A549 (cell line): Measurements from ENCODE around the gene TNS3. TPM values are rescaled to one million over a fixed set of nuclear protein-coding genes. Genes with fewer than 3 reads are reported as not detected.
A peak's percentile ranks its signal among the peaks of the same experiment; 100 is the strongest.

ENCODE experiments used
- ATAC-seq, 2 experiments: fragments of 200-7000 bp in 1 of 2; fragments of >200 bp in 1 of 2; cut with Nextera tagmentation in 1 of 2; cut with Tn5 transposase in 1 of 2; 3 replicates each; pipeline versions ENCODE4 v1.8.0 to v1.9.1; 2018 to 2020; ENCODE audit warnings: mild to moderate bottlenecking in 1 of 2, moderate library complexity in 1 of 2
- CTCF ChIA-PET: fragments of 300-600 bp; sonication (Branson Sonifier 250); formaldehyde crosslinking; extraction: SDS; loops from one replicate; lab custom pipeline; 2021; ENCODE audit warnings: antibody characterized with exemption, inconsistent platforms; lab: Yijun Ruan, JAX
- POLR2A ChIA-PET: fragments of 350-600 bp; formaldehyde crosslinking; extraction: SDS; loops from one replicate; lab custom pipeline; 2021; ENCODE audit warnings: antibody characterized with exemption, inconsistent platforms; lab: Yijun Ruan, JAX
- DNase-seq, 2 experiments: peaks; one replicate each; pipeline versions ENCODE4 v3.0.0 to v3.0.0-alpha.2; 2011 to 2016; ENCODE audit warnings: low read depth in 1 of 2, low spot score in 1 of 2
- FAIRE-seq: peaks from 2 replicates; lab custom pipeline; 2011; peaks lifted over from hg19 to GRCh38; lab: Jason Lieb, UNC
- H3K27ac ChIP-seq, 2 experiments: fragments of >200 bp; sonication (Bioruptor Twin); formaldehyde crosslinking; 3 replicates each; pipeline ENCODE4 v1.5.1; 2016 to 2017
- H3K4me1 ChIP-seq: fragments of >200 bp; sonication (Bioruptor Twin); formaldehyde crosslinking; 3 replicates; pipeline ENCODE4 v1.6.1; 2016
- H3K4me2 ChIP-seq: fragments of >200 bp; sonication (Bioruptor Twin); formaldehyde crosslinking; 3 replicates; pipeline ENCODE4 v1.6.1; 2016
- H3K4me3 ChIP-seq: fragments of >200 bp; sonication (Bioruptor Twin); formaldehyde crosslinking; 3 replicates; pipeline ENCODE4 v1.5.1; 2016
- H3K9me3 ChIP-seq: fragments of >200 bp; sonication (Bioruptor Twin); formaldehyde crosslinking; 3 replicates; pipeline ENCODE4 v1.6.1; 2016
- BCL3 ChIP-seq: fragments of >200 bp; sonication (Bioruptor Twin); formaldehyde crosslinking; IDR thresholded peaks from 3 replicates; pipeline ENCODE4 v1.6.1; 2016
- BHLHE40 ChIP-seq: IDR thresholded peaks from 2 replicates; pipeline ENCODE4 v1.6.1; 2012; ENCODE audit warnings: low read depth, low read length, inconsistent platforms
- CBX8 ChIP-seq: fragments of 200-600 bp; sonication (generic); IDR thresholded peaks from 2 replicates; pipeline ENCODE4 v1.6.1; 2016
- CHD2 ChIP-seq: fragments of 150-350 bp; IDR thresholded peaks from 2 replicates; pipeline ENCODE4 v1.6.1; 2014; ENCODE audit warnings: low read length; ENCODE audit not compliant: partially characterized antibody
- EHF ChIP-seq: fragments of 250-450 bp; sonication (Bioruptor Pico); IDR thresholded peaks from 2 replicates; pipeline ENCODE4 v1.5.0; 2020; ENCODE audit warnings: mild to moderate bottlenecking
- EHMT2 ChIP-seq: fragments of 200-600 bp; sonication (generic); IDR thresholded peaks from 2 replicates; pipeline ENCODE4 v1.6.1; 2016; ENCODE audit warnings: antibody characterized with exemption, low read depth, mild to moderate bottlenecking, moderate library complexity
- FOXS1 ChIP-seq: fragments of 250-450 bp; sonication (Bioruptor Pico); IDR thresholded peaks from 2 replicates; pipeline ENCODE4 v1.5.0; 2020; ENCODE audit warnings: mild to moderate bottlenecking, moderate library complexity
- HES2 ChIP-seq: fragments of >200 bp; sonication (Bioruptor Twin); formaldehyde crosslinking; IDR thresholded peaks from 2 replicates; pipeline ENCODE4 v1.6.1; 2016
- HMGXB4 ChIP-seq: fragments of 250-450 bp; sonication (Bioruptor Pico); IDR thresholded peaks from 2 replicates; pipeline ENCODE4 v1.5.0; 2021; ENCODE audit warnings: mild to moderate bottlenecking, moderate library complexity, borderline replicate concordance
- HOXB13 ChIP-seq: fragments of 250-450 bp; sonication (Bioruptor Pico); IDR thresholded peaks from 2 replicates; pipeline ENCODE4 v1.5.0; 2020; ENCODE audit warnings: low read depth, mild to moderate bottlenecking, moderate library complexity
- KDM5A ChIP-seq: fragments of 200-600 bp; sonication (generic); IDR thresholded peaks from 2 replicates; pipeline ENCODE4 v1.6.1; 2016; ENCODE audit warnings: antibody characterized with exemption, mild to moderate bottlenecking
- NR3C1 ChIP-seq: fragments of >200 bp; sonication (Bioruptor Twin); formaldehyde crosslinking; IDR thresholded peaks from 3 replicates; pipeline ENCODE4 v1.6.1; 2017
- PBX3 ChIP-seq: IDR thresholded peaks from 2 replicates; pipeline ENCODE4 v1.6.1; 2012
- PHF8 ChIP-seq: fragments of 200-600 bp; sonication (generic); IDR thresholded peaks from 2 replicates; pipeline ENCODE4 v1.6.1; 2016; ENCODE audit warnings: low read depth, mild to moderate bottlenecking, antibody characterized with exemption, moderate library complexity, borderline replicate concordance
- POLR2A ChIP-seq: IDR thresholded peaks from 2 replicates; pipeline ENCODE4 v1.6.1; 2012; ENCODE audit warnings: mild to moderate bottlenecking, low read length
- POLR2AphosphoS2 ChIP-seq: conservative IDR thresholded peaks from 2 replicates; pipeline ENCODE4 v1.6.1; 2012; ENCODE audit warnings: low read length, improper control_type of control experiment, inconsistent platforms
- RARB ChIP-seq: fragments of 250-450 bp; sonication (Bioruptor Pico); IDR thresholded peaks from 2 replicates; pipeline ENCODE4 v1.8.0; 2021; ENCODE audit warnings: mild to moderate bottlenecking, moderate library complexity
- TFCP2L1 ChIP-seq: fragments of 250-450 bp; sonication (Bioruptor Pico); IDR thresholded peaks from 2 replicates; pipeline ENCODE4 v1.5.0; 2021; ENCODE audit warnings: mild to moderate bottlenecking
- WGBS: methylation state at CpG from one replicate; pipeline ENCODE4 v1.1.6; 2017; ENCODE audit errors: missing lambda C conversion rate; 5-methylcytosine and 5-hydroxymethylcytosine counted together
- polyA plus RNA-seq, 4 experiments: library from polyadenylated mRNA; depleted of rRNA in 3 of 4; stranded (reverse); fragments of >200 nt; fragmentation: RNase III in 1 of 4; extraction: RNeasy Plus Mini Kit Qiagen cat#74134 plus additional on column Dnase treatment in 1 of 4; gene quantifications; 2 replicates in 3 of 4; 3 replicates in 1 of 4; pipeline ENCODE4 v1.2.3, GENCODE V29; 2011 to 2017

The TNS3 gene
- polyA plus RNA-seq, 2 of the 4 experiments (the other 2 are of a cell fraction): 107 to 134 TPM

- peaks cover 9% of the 10 kb centered on the region; the same call in 2 of the 3 replicates for H3K4me1 ChIP-seq
- H3K4me2 ChIP-seq: no peak overlapping the region
- TF ChIP-seq FOXS1 (CRISPR knock-in tag) (no peak), TFCP2L1 (CRISPR knock-in tag) (no peak), BCL3 (no peak), POLR2AphosphoS2 (no peak), CBX8 (no peak), HMGXB4 (CRISPR knock-in tag) (no peak), PHF8 (no peak), PBX3 (no peak), NR3C1 (no peak), EHF (CRISPR knock-in tag) (no peak), HOXB13 (CRISPR knock-in tag) (no peak), EHMT2 (no peak), RARB (no peak), POLR2A (no peak)
- TF ChIP-seq, all 56 proteins: peak for 0
- H3K27ac ChIP-seq: peak overlapping the region in 1 of 2 experiments; percentile 35; a peak in 2 of 6 replicates
- ATAC-seq (no peak), FAIRE-seq (no peak), DNase-seq (no peak)
- WGBS: 92% methylated on average over 10 of the region's 10 CpGs
- CTCF ChIA-PET: interaction anchor here (0.5 to 2.1 kb wide), 5 partner anchors 10 to 142 kb away, joined by 3 to 6 read pairs (median 5); no protein-coding TSS in a partner anchor
- no peak overlapping the region for H3K4me3 ChIP-seq
- POLR2A ChIA-PET: no interaction called here
- H3K9me3 ChIP-seq: no peaks in the 10 kb centered on the region
Observed at GRCh38 chr7:47428768-47429472, 153.0 kb downstream of the TNS3 start.

GRCh38 chr7:47428052-47428767 lies 153.7 kb downstream of the TNS3 start:
- Histone ChIP-seq H3K4me3 (no peak overlapping the region), H3K27ac (peak overlapping the region in 1 of 2 experiments; percentile 35; a peak in 2 of 6 replicates), H3K4me2 (no peak overlapping the region), H3K9me3 (no peaks in the 10 kb centered on the region), H3K4me1 (peaks cover 13% of the 10 kb centered on the region; the same call in 2 of the 3 replicates)
- ATAC-seq (peak in 1 of 2 experiments; percentile 22; a peak in 2 of 6 replicates), FAIRE-seq (no peak), DNase-seq (no peak)
- TF ChIP-seq BHLHE40: no peak
- TF ChIP-seq EHF (CRISPR knock-in tag): no peak
- TF ChIP-seq POLR2AphosphoS2: no peak
- no peak for TF ChIP-seq PHF8
- no peak for TF ChIP-seq TFCP2L1 (CRISPR knock-in tag)
- TF ChIP-seq CHD2: no peak
- no peak for TF ChIP-seq HES2
- TF ChIP-seq KDM5A: no peak
- WGBS: 90% methylated on average over 10 of the region's 12 CpGs
- CTCF ChIA-PET: interaction anchor here (0.5 to 2.1 kb wide), 4 partner anchors 10 to 142 kb away, joined by 3 to 6 read pairs (median 5); no protein-coding TSS in a partner anchor
- POLR2A ChIA-PET: no interaction called here
